HG02970 (cell line): Measurements from ENCODE around the gene NBEA.
"Not testable (repeated sequence)": the region's sequence is repeated elsewhere in the genome, so short reads cannot be mapped to it uniquely, and the experiment has no call there.

Source experiments
- ATAC-seq: cut with Tn5 transposase; IDR thresholded peaks from one replicate; pipeline ENCODE4 v1.9.1; 2021; ENCODE audit warnings: mild to moderate bottlenecking, moderate library complexity, moderate number of reproducible peaks; ENCODE audit not compliant: unreplicated experiment, low FRiP score

NBEA gene

GRCh38 chr13:35367586-35367985, 425.5 kb downstream of the NBEA start:
- ATAC-seq: no peak

GRCh38 chr13:35378939-35379338, 436.9 kb downstream of the NBEA start:
- no peak for ATAC-seq

DNA sequence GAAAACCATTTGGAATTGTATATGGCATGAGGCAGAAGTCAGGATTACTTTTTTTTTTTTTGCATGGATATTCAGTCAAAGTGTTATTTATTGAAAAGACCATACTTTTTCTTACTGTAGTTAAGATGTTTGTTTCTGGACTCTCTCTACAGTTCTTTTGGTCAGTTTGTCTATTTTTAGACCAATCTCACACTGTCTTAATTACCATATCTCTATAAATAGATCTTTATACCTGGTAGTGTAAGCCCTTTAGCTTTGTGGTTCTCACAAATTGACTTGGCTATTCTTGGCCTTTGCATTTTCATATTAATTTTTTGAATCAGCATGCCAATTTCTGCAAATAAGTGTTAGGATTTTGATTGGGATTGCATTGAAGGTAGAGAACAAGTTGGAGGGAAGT, 437.6 kb downstream of the NBEA start:
- ATAC-seq: no peak

DNA sequence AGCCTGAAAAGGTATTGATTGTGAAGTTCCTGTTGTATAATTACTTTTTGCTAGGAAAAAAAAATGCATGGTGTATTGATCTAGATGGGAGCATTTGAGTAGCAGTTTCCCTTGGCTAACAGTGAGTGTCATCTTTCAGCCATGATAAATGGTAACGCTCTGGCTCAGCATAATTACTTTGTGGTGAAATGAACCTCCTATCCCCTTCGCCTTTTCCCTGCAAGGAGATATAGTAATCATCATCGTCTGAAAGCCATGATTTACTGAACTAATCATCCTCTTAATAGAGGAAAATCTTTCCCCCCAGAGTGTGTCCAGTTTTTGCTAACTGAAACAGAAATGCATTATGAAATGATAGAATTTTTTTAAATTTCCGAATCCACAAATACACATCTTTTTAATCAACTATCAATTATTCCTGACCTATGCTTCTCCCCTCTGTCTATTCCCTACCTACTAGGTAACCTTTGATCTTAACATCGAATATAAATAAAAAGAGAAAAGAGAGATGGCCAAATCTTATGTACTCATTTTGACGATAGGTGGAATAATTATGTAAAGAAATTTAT, 445.7 kb downstream of the NBEA start:
- ATAC-seq: no peak

DNA sequence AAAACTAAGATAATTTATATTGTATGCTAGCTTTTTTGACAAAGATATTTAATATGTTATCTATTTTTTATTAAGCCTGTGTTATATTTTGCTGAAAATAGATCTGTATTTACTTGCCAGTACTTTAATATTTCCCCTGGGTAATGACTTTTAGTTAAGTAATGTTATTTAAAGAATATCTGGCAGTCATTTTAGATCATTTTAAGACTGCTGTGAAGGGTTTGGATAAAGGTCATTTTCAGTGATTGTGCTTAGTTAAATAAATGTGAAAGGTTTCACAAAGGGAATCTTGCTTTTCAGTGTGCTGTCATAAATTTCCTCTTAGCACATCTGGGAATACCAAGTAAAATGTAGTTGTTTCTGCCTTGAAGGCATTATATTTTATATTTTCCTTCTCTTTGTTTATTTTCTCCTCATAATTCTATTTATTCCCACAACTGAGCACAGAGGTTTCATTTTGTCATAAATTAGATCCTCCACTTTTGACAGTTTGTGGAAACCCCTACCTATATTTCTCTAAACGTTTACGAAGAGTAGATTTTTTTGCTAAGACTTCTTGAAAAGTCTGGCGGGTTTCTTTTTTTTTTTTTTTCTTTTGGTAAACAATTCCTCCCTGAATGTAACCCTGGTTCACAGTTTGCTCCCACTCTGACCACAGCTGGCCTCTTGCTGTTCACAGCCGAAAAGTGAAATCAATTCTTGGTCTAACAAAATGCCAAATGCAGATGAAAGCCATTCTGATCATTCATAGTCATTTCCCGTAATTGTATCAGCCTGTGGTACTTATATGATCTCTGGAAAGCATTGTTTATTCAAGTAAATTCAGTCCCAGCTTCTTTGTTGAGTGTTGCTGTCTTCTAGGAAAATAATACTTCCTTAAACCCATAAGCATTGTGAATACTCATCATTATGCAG, 446.6 kb downstream of the NBEA start:
- no peak for ATAC-seq

GRCh38 chr13:35389535-35389934, 447.5 kb downstream of the NBEA start:
- no peak for ATAC-seq

DNA sequence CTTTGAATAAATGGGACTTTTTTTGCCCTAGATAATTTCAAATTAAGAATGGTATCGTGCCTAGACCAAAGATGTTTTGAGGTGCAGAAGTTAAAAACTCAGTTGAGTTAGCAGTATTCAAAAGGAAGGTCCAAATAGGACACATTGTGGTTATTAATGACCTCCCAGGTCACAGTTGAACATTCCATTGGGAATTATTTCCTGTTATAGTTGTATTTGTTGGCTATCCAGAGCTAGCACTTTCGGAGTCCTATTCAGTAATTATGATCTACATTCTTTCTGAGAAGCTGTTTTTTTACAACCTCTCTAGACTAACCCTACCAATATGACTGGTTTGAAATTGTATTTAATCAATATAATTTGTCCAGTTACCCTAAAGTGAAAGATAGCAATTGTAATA, 450.7 kb downstream of the NBEA start:
- ATAC-seq: no peak

GRCh38 chr13:35393886-35394285, 451.8 kb downstream of the NBEA start:
- no peak for ATAC-seq

GRCh38 chr13:35408285-35408684, 466.2 kb downstream of the NBEA start:
- not testable (repeated sequence) for ATAC-seq

- no peak for ATAC-seq
These were observed 469.1 kb downstream of the NBEA start for GRCh38 chr13:35411059-35411744.

- ATAC-seq: no peak
These were observed 506.4 kb downstream of the NBEA start for GRCh38 chr13:35448465-35448864.

GRCh38 chr13:35449821-35450220, 507.8 kb downstream of the NBEA start:
- ATAC-seq: no peak

- no peak for ATAC-seq
These were observed 513.0 kb downstream of the NBEA start for GRCh38 chr13:35455022-35455421.

DNA sequence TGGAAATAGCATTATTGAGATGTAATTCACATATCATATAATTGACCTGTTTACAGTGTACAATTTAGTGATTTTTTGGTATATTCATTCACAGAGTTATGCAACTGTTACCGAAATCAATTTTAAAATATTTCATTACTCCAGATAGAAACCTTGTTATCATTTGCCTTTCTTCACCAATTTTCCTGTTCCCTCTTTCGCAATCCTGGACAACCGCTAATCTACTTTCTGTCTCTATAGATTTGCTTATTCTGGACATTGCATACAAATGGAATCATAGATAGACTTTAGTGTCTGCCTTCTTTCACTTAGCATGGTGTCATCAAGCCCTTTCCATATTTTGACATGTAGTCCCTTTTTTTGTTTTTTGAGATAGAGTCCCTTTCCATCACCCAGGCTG, 515.2 kb downstream of the NBEA start:
- ATAC-seq: no peak

GRCh38 chr13:35460061-35460460, 518.0 kb downstream of the NBEA start:
- no peak for ATAC-seq

DNA sequence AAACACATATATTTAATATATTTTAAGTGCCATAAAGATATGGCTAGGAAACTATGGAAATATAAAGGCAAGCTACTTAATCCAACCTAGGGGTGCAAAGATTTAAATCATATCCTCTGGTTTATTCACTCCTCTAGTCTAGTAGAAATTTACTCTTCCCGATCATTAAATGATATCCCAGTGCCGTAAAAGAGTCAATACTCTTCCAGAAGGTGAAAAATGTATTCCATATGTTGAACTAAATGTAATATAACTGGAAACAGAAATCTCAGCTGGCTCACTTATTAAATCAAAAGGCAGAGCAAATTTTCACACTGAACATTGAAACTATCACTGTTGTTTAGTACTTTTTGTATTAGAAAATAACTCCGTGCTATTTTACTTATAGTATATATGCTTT, 523.3 kb downstream of the NBEA start:
- ATAC-seq: no peak

DNA sequence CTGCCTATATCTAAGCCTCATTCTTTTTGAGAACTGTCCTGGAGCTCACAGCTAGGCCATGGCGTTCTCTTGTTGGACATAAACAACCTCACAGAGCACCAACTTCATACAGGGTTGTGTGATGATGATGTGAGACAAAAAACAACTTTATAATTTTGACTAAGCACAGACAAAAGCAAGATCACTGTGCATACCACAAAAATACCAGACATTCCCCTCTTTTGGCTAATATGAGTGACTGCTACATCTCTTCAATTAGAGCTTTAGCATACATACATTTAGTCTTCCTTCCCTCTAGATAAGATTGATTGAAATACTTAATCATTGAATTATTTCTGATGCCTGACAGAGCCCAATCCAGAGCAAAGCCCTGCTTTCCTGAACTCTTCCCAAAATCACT, 526.1 kb downstream of the NBEA start:
- no peak for ATAC-seq

DNA sequence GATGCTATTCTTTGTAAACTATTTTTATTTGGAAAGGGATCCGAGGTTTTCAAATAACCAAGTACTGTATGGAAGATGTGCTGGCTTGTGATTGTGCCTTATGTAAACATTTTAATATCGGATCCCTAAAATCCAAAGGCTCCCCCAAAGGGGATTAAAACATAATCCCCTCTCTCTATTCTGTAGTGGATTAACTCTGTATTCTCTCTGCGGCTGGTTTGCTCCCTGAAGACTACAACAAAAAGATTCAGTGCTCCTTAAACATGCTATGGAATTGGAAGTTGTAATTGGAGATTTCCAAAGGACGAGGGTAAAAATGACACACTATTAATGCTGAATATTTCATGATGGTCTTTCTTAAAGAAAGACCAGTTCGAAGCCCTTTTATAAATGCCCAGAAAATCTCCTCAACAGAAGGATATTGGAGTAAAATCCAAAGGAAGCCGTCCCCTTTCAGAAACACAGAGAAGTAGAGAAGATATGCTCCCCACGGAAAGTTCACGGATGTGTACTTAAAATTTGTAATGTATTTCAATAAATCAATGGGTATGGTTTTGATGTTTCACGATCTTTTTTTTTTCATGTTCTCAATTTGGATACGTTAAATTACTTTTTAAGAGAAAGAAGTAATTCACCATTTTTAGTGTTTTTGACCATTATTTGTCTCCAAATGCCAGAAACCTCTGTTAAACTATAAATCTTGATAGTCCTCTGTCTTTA, 527.9 kb downstream of the NBEA start:
- ATAC-seq: no peak

- no peak for ATAC-seq
These were observed 528.9 kb downstream of the NBEA start for GRCh38 chr13:35470671-35471661.
